ENCODE data around the gene ARFGEF3. TPM values are rescaled to one million over a fixed set of nuclear protein-coding genes. Genes with fewer than 3 reads are reported as not detected.

ARFGEF3 gene
- total RNA-seq, 1 experiment from 2014 or later = 5.2 TPM

DNA sequence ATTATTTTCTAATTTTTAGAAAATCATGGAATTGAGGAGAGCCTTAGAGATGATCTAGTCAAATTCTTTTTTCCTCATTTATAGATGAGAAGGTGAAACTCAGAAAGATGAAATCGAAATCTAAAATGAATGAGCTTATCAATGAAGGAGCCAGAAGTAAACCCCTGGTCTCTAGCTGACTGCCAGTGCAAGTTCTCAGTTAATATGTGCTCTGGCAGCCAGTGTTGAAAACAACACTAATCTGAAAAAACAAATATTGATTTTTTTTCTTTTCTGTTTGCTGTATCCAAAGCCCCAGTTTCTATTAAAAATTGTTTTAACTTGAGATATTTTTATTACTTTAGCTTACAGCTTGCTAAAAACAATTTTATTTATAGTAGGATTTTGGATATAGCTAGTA is 78.0 kb downstream of the ARFGEF3 start:
- Mint-ChIP-seq H3K27ac (ENCODE audit: unreplicated experiment) (no peak overlapping the region), H3K27me3 (ENCODE audit: insufficient read depth, unreplicated experiment) (no peaks in the 10 kb centered on the region), H3K9me3 (ENCODE audit: unreplicated experiment) (no peaks in the 10 kb centered on the region), H3K4me3 (ENCODE audit: unreplicated experiment) (no peak overlapping the region), H3K4me1 (ENCODE audit: low read depth, unreplicated experiment) (no peaks in the 10 kb centered on the region), H3K36me3 (ENCODE audit: insufficient read depth, unreplicated experiment) (no peaks in the 10 kb centered on the region)
- no TSS peak for BruUV-seq (replicated peaks)
- TF ChIP-seq, protein P1, sequence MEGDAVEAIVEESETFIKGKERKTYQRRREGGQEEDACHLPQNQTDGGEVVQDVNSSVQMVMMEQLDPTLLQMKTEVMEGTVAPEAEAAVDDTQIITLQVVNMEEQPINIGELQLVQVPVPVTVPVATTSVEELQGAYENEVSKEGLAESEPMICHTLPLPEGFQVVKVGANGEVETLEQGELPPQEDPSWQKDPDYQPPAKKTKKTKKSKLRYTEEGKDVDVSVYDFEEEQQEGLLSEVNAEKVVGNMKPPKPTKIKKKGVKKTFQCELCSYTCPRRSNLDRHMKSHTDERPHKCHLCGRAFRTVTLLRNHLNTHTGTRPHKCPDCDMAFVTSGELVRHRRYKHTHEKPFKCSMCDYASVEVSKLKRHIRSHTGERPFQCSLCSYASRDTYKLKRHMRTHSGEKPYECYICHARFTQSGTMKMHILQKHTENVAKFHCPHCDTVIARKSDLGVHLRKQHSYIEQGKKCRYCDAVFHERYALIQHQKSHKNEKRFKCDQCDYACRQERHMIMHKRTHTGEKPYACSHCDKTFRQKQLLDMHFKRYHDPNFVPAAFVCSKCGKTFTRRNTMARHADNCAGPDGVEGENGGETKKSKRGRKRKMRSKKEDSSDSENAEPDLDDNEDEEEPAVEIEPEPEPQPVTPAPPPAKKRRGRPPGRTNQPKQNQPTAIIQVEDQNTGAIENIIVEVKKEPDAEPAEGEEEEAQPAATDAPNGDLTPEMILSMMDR (IDR thresholded peaks at IDR 0.05; ENCODE audit: insufficient read depth in 1 of 2, low read depth in 1 of 2, low read length in 1 of 2, severe bottlenecking in 1 of 2, unreplicated experiment in 1 of 2) = no peak
- H3K4me1 ChIP-seq = no peaks in the 10 kb centered on the region
- no peak overlapping the region for H3K4me3 ChIP-seq (ENCODE audit: low read depth, low read length)
- H3K27me3 ChIP-seq (replicated peaks; ENCODE audit: control insufficient read depth, insufficient read depth, low read length) = no peaks in the 10 kb centered on the region
- intact Hi-C loops (cut with micrococcal nuclease; ENCODE audit: unreplicated experiment) = no loop called here
- ChIA-PET POLR2A (no interaction called here), CTCF (no interaction called here)
- H3K9me3 ChIP-seq = no peaks in the 10 kb centered on the region
- no peaks in the 10 kb centered on the region for H3K36me3 ChIP-seq (ENCODE audit: control insufficient read depth, insufficient read depth, low read length)
- DNase-seq = no peak

DNA sequence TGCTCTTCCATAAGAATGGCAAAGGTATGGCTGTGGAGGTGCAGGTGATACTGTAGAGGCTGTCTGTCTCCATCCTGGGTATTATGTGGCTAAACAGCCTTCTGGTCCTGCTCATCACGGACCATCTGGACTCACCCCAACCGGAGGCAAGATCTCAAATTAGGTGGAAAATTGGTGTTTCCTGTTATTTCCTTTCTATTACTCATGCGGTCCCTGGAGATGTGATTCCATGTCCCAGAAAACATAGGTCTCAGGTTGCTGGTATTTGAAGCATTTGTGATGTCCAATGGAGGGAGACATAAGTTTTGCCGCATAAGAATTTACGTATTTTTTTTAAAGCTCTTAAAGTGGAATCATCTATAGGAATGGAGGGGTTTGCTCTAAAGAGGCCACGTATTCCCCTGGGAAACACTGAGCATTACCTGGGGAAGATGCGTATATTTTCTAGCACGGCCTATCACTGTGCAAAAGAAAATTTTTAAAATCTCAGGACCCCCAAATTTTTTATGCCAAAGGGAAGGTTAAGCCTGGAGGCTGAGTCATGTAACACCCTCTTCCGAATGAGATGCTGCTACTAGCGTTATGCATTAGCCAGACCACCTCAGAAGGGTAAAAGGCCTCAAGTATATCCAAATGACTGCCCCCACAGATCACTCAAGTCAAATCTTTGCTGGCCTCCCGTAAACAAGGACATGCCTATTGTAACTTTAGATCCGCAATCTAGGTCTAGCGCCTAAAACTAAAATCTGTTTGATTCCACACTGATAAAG is 78.9 kb downstream of the ARFGEF3 start:
- no peaks in the 10 kb centered on the region for H3K4me1 ChIP-seq
- BruUV-seq (replicated peaks) = no TSS peak
- no peaks in the 10 kb centered on the region for H3K4me1 Mint-ChIP-seq (ENCODE audit: low read depth, unreplicated experiment)
- no peaks in the 10 kb centered on the region for H3K27me3 ChIP-seq (replicated peaks; ENCODE audit: control insufficient read depth, insufficient read depth, low read length)
- H3K9me3 ChIP-seq = no peaks in the 10 kb centered on the region
- H3K27me3 Mint-ChIP-seq (ENCODE audit: insufficient read depth, unreplicated experiment) = no peaks in the 10 kb centered on the region
- intact Hi-C loops (cut with micrococcal nuclease; ENCODE audit: unreplicated experiment) = no loop called here
- ChIA-PET POLR2A (no interaction called here), CTCF (interaction anchor here (0.6 kb wide), 1 partner anchor 127 kb away, joined by 5 read pairs; no protein-coding TSS in a partner anchor)
- no peak overlapping the region for H3K27ac Mint-ChIP-seq (ENCODE audit: unreplicated experiment)
- no peaks in the 10 kb centered on the region for H3K36me3 Mint-ChIP-seq (ENCODE audit: insufficient read depth, unreplicated experiment)
- TF ChIP-seq, protein P1 (IDR thresholded peaks at IDR 0.05; ENCODE audit: insufficient read depth in 1 of 2, low read depth in 1 of 2, low read length in 1 of 2, severe bottlenecking in 1 of 2, unreplicated experiment in 1 of 2) = no peak
- DNase-seq = no peak
- H3K4me3 Mint-ChIP-seq (ENCODE audit: unreplicated experiment) = no peak overlapping the region
- H3K36me3 ChIP-seq (ENCODE audit: control insufficient read depth, insufficient read depth, low read length) = no peaks in the 10 kb centered on the region
- H3K4me3 ChIP-seq (ENCODE audit: low read depth, low read length) = no peak overlapping the region
- H3K9me3 Mint-ChIP-seq (ENCODE audit: unreplicated experiment) = no peaks in the 10 kb centered on the region

DNA sequence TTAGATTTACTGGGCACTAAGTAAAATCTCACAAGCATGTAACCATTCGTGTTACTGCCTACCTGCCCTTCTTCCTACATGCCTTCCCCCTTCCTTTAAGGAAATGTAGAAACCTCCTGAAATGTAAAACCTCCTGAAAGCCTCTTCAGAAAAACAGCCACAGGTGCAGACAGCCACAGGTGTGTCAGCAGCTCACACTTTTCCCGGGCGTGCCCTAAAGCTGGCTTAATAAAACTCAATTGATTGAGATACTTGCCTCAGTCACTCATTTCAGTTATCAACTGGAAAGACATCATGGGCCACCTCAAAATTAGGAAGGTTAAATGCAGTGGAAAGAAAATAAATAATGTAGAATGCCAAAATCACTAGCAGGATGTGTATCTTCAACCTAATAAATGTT is 79.6 kb downstream of the ARFGEF3 start:
- Histone ChIP-seq H3K4me1 (no peaks in the 10 kb centered on the region), H3K4me3 (ENCODE audit: low read depth, low read length) (no peak overlapping the region), H3K27me3 (replicated peaks; ENCODE audit: control insufficient read depth, insufficient read depth, low read length) (no peaks in the 10 kb centered on the region), H3K9me3 (no peaks in the 10 kb centered on the region), H3K36me3 (ENCODE audit: control insufficient read depth, insufficient read depth, low read length) (no peaks in the 10 kb centered on the region)
- Mint-ChIP-seq H3K4me3 (ENCODE audit: unreplicated experiment) (no peak overlapping the region), H3K4me1 (ENCODE audit: low read depth, unreplicated experiment) (no peaks in the 10 kb centered on the region), H3K36me3 (ENCODE audit: insufficient read depth, unreplicated experiment) (no peaks in the 10 kb centered on the region), H3K27me3 (ENCODE audit: insufficient read depth, unreplicated experiment) (no peaks in the 10 kb centered on the region), H3K27ac (ENCODE audit: unreplicated experiment) (no peak overlapping the region), H3K9me3 (ENCODE audit: unreplicated experiment) (no peaks in the 10 kb centered on the region)
- intact Hi-C loops (cut with micrococcal nuclease; ENCODE audit: unreplicated experiment) = no loop called here
- DNase-seq = no peak
- TF ChIP-seq, protein P1 (IDR thresholded peaks at IDR 0.05; ENCODE audit: insufficient read depth in 1 of 2, low read depth in 1 of 2, low read length in 1 of 2, severe bottlenecking in 1 of 2, unreplicated experiment in 1 of 2) = no peak
- ChIA-PET POLR2A (no interaction called here), CTCF (no interaction called here)
- no TSS peak for BruUV-seq (replicated peaks)
